22Rv1 (cell line): ENCODE data around the gene PLA2G4C.

Experiments
- H3K27ac ChIP-seq: fragments of 450-650 bp; 2 replicates; pipeline ENCODE4 v1.5.1; 2017
- ZFX ChIP-seq: fragments of 450-650 bp; IDR thresholded peaks from 2 replicates; pipeline ENCODE4 v1.6.1; 2017; ENCODE audit warnings: antibody characterized with exemption, borderline replicate concordance
- TF ChIP-seq, protein P1 (sequence below): fragments of 450-650 bp; IDR thresholded peaks from 2 replicates; pipeline ENCODE4 v1.5.1; 2017; ENCODE audit warnings: mild to moderate bottlenecking

Gene PLA2G4C

DNA sequence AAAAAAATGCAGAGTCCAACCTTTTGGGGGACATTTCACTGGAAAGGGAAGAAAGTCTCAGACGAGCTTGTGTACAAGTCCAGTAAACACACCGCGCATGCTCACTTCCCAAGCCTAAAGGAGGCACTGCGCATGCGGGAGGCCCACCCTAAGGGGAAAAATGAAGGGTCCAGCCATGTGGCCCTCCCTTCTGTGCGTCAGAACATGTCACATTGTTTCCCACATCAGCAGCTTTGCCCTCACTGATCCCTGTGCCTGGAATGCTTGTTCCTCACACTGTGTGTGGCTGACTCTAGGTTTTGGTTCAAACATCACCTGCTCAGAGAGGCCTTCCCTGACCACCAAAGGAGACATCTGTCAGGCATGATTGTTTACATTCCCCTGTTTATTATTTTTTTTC is 111.8 kb downstream of the PLA2G4C start:
- no peak overlapping the region for H3K27ac ChIP-seq
- TF ChIP-seq ZFX: no peak
- TF ChIP-seq, protein P1, sequence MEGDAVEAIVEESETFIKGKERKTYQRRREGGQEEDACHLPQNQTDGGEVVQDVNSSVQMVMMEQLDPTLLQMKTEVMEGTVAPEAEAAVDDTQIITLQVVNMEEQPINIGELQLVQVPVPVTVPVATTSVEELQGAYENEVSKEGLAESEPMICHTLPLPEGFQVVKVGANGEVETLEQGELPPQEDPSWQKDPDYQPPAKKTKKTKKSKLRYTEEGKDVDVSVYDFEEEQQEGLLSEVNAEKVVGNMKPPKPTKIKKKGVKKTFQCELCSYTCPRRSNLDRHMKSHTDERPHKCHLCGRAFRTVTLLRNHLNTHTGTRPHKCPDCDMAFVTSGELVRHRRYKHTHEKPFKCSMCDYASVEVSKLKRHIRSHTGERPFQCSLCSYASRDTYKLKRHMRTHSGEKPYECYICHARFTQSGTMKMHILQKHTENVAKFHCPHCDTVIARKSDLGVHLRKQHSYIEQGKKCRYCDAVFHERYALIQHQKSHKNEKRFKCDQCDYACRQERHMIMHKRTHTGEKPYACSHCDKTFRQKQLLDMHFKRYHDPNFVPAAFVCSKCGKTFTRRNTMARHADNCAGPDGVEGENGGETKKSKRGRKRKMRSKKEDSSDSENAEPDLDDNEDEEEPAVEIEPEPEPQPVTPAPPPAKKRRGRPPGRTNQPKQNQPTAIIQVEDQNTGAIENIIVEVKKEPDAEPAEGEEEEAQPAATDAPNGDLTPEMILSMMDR: no peak
